ENCODE data around the gene TCP10L.

GRCh38 chr21:32574946-32575925, 10.1 kb downstream of the TCP10L start:
- no peak for TF ChIP-seq EZH2 (IDR thresholded peaks at IDR 0.05; ENCODE audit: insufficient read depth, poor library complexity, severe bottlenecking)
- no peak for TF ChIP-seq EZH2phosphoT487 (IDR thresholded peaks at IDR 0.05; ENCODE audit: insufficient read depth, low read depth)

All from GM23248 (cell line).